K562 (cell line): ENCODE data around the gene NCOR2. TPM values are rescaled to one million over a fixed set of nuclear protein-coding genes. Genes with fewer than 3 reads are reported as not detected.

Experiments
- ADNP ChIP-seq: fragments of 200-800 bp; sonication (Bioruptor generic); IDR thresholded peaks from 2 replicates; pipeline ENCODE4 v1.6.1; 2016; ENCODE audit warnings: missing genetic modification characterization, missing compliant biosample characterization
- ARID1B ChIP-seq: fragments of 450-650 bp; IDR thresholded peaks from 2 replicates; pipeline ENCODE4 v1.6.1; 2016; ENCODE audit warnings: antibody characterized with exemption, mild to moderate bottlenecking, inconsistent platforms
- ARID3B ChIP-seq: fragments of 250-450 bp; sonication (Bioruptor Pico); IDR thresholded peaks from 2 replicates; pipeline ENCODE4 v1.4.0; 2020; ENCODE audit warnings: borderline replicate concordance
- CBX1 ChIP-seq: sonication (generic); IDR thresholded peaks from 2 replicates; pipeline ENCODE4 v1.6.1; 2016; ENCODE audit warnings: antibody characterized with exemption, low read depth, mild to moderate bottlenecking
- KDM1A ChIP-seq, 2 experiments: fragments of 450-650 bp; IDR thresholded peaks; 2 replicates each; pipeline ENCODE4 v1.6.1; 2016; ENCODE audit warnings: mild to moderate bottlenecking in 2 of 2
- MAX ChIP-seq: sonication (generic); formaldehyde crosslinking; IDR thresholded peaks from 2 replicates; pipeline ENCODE4 v1.9.0; 2022; ENCODE audit warnings: mild to moderate bottlenecking, missing genetic modification reagents
- MAZ ChIP-seq, 2 experiments: fragments of 450-650 bp in 1 of 2; sonication (generic) in 1 of 2; formaldehyde crosslinking; IDR thresholded peaks in 1 of 2; conservative IDR thresholded peaks in 1 of 2; 2 replicates each; pipeline versions ENCODE4 v1.4.0 to v1.5.0; 2020; ENCODE audit warnings: mild to moderate bottlenecking in 1 of 2, missing genetic modification reagents in 1 of 2
- NFIX ChIP-seq: fragments of 250-450 bp; sonication (Bioruptor Pico); IDR thresholded peaks from 2 replicates; pipeline ENCODE4 v1.4.0; 2020; ENCODE audit warnings: low read depth, mild to moderate bottlenecking, moderate library complexity
- PBX2 ChIP-seq, 2 experiments: IDR thresholded peaks in 1 of 2; conservative IDR thresholded peaks in 1 of 2; 2 replicates each; pipeline ENCODE4 v1.6.1; 2016; ENCODE audit warnings: low read depth in 2 of 2, mild to moderate bottlenecking in 1 of 2, missing compliant biosample characterization in 1 of 2, missing genetic modification characterization in 1 of 2, moderate library complexity in 1 of 2
- POLR2AphosphoS2 ChIP-seq: IDR thresholded peaks from 2 replicates; pipeline ENCODE4 v1.6.1; 2012; ENCODE audit warnings: low read length, improper control_type of control experiment
- RBM25 ChIP-seq: fragments of 200-400 bp; formaldehyde crosslinking; IDR thresholded peaks from 2 replicates; pipeline ENCODE4 v1.6.1; 2018; ENCODE audit warnings: low read length, low read depth, moderate library complexity; ENCODE audit not compliant: severe bottlenecking
- RCOR1 ChIP-seq, 2 experiments: IDR thresholded peaks; 2 replicates each; pipeline ENCODE4 v1.6.1; 2012; ENCODE audit warnings: low read depth in 2 of 2, low read length in 2 of 2, borderline replicate concordance in 1 of 2, improper control_type of control experiment in 1 of 2
- SMARCA5 ChIP-seq: fragments of 450-650 bp; IDR thresholded peaks from 2 replicates; pipeline ENCODE4 v1.6.1; 2016
- TEAD1 ChIP-seq, 2 experiments: fragments of 450-650 bp in 1 of 2; sonication (generic) in 1 of 2; formaldehyde crosslinking; IDR thresholded peaks; 2 replicates each; pipeline versions ENCODE4 v1.4.0 to v1.8.0; 2020 to 2022; ENCODE audit warnings: mild to moderate bottlenecking in 2 of 2, missing genetic modification reagents in 1 of 2
- ZC3H11A ChIP-seq: IDR thresholded peaks from 2 replicates; pipeline ENCODE4 v1.6.1; 2012; ENCODE audit warnings: low read depth, low read length, improper control_type of control experiment
- ZNF384 ChIP-seq: IDR thresholded peaks from 2 replicates; pipeline ENCODE4 v1.6.1; 2012; ENCODE audit warnings: low read depth, low read length, improper control_type of control experiment
- ZNF408 ChIP-seq: fragments of 250-450 bp; sonication (Bioruptor Pico); IDR thresholded peaks from 2 replicates; pipeline ENCODE4 v1.4.0; 2020; ENCODE audit warnings: low read depth, mild to moderate bottlenecking, moderate library complexity
- ZNF584 ChIP-seq: fragments of 200-800 bp; sonication (Bioruptor generic); IDR thresholded peaks from 2 replicates; pipeline ENCODE4 v1.6.1; 2016; ENCODE audit warnings: low read depth, mild to moderate bottlenecking, missing genetic modification characterization, missing compliant biosample characterization
- ZNF586 ChIP-seq: fragments of 450-650 bp; formaldehyde crosslinking; conservative IDR thresholded peaks from 2 replicates; pipeline ENCODE4 v1.4.0; 2020; ENCODE audit warnings: mild to moderate bottlenecking, moderate library complexity
- polyA plus RNA-seq, 8 experiments: library from polyadenylated mRNA; depleted of rRNA in 4 of 8; stranded (reverse) in 5 of 8; unstranded in 3 of 8; fragments of >200 nt; fragmentation: Nextera tagmentation in 2 of 8; fragmentation: Illumina TruSeq in 1 of 8; extraction: Ambion mirVana in 2 of 8; extraction: Trizol in 1 of 8; gene quantifications; 2 replicates each; pipeline versions ENCODE4 v1.2.1 to v1.2.3, GENCODE V29; 2011 to 2014; ENCODE audit warnings: inconsistent platforms in 1 of 8, missing spikeins in 1 of 8
- total RNA-seq, 7 experiments: library from RNA; depleted of rRNA in 6 of 7; stranded (reverse); fragments of >200 nt in 6 of 7; fragmentation: Illumina TruSeq in 2 of 7; extraction: Trizol in 2 of 7; gene quantifications; 2 replicates each; pipeline versions ENCODE4 v1.2.1 to v1.2.3, GENCODE V29; 2011 to 2021; ENCODE audit warnings: low replicate concordance in 1 of 7

NCOR2 gene
- total and polyA plus RNA-seq, 9 of the 15 experiments (the other 6 are each of a cell fraction or from before 2014, with no cell fraction given), result 0.18 to 126 (median 8.4) TPM

GRCh38 chr12:124562796-124563181 lies 4.6 kb downstream of the NCOR2 start (continued):
- 0 out of 2 replicates have a peak, but pooled peaks have one; percentile 49 for TF ChIP-seq CBX1
- TF ChIP-seq ZNF584 (CRISPR knock-in tag), result no peak
- TF ChIP-seq ADNP, result peak; percentile 69
- TF ChIP-seq SMARCA5, result 0 out of 2 replicates have a peak, but pooled peaks have one; percentile 40
- TF ChIP-seq MAZ (CRISPR knock-in tag; conservative IDR thresholded peaks at IDR 0.05 in 1 of 2, IDR thresholded peaks at IDR 0.05 in 1 of 2), result no peak
- peak; percentile 90 for TF ChIP-seq RBM25
- no peak for TF ChIP-seq ARID3B (CRISPR knock-in tag)
- no peak for TF ChIP-seq ZNF586 (CRISPR knock-in tag)
- TF ChIP-seq ARID1B, result no peak
- peak; percentile 74 to 78 for TF ChIP-seq KDM1A (IDR thresholded peaks at IDR 0.05)
- no peak for TF ChIP-seq TEAD1 (CRISPR knock-in tag; IDR thresholded peaks at IDR 0.05)
- TF ChIP-seq NFIX, result no peak
- TF ChIP-seq ZNF384, result no peak
- no peak for TF ChIP-seq PBX2 (CRISPR knock-in tag; IDR thresholded peaks at IDR 0.05; ENCODE audit: low read depth)
- no peak for TF ChIP-seq PBX2 (tag; conservative IDR thresholded peaks at IDR 0.05; ENCODE audit: low read depth)
- peak in 1 of 2 experiments; percentile 71; a peak in 3 of 4 replicates for TF ChIP-seq RCOR1 (IDR thresholded peaks at IDR 0.05; ENCODE audit: borderline replicate concordance in 1 of 2, low read depth in 2 of 2, low read length in 2 of 2)
- TF ChIP-seq ZC3H11A, result no peak
- TF ChIP-seq ZNF408 (CRISPR knock-in tag), result no peak
- TF ChIP-seq POLR2AphosphoS2, result no peak
- TF ChIP-seq MAX (CRISPR knock-in tag), result no peak
